Right renal cortex interstitium (tissue), 3 donors: ENCODE data around the gene NAT10. TPM values are rescaled to one million over a fixed set of nuclear protein-coding genes. Genes with fewer than 3 reads are reported as not detected.

Source experiments
- DNase-seq, 3 donors: peaks; one replicate each; pipeline ENCODE4 v3.0.0-alpha.2; 2013; ENCODE audit warnings: low read depth in 3 of 3, low spot score in 2 of 3
- polyA plus RNA-seq, 3 donors: library from polyadenylated mRNA; unstranded; fragments of 120-200 nt; gene quantifications; one replicate each; pipeline ENCODE4 v1.2.1, GENCODE V29; 2013; ENCODE audit not compliant: insufficient read length in 3 of 3

The NAT10 gene
- polyA plus RNA-seq, 3 donors: 49.2 to 52.4 (median 49.5) TPM

- DNase-seq: no peak
These were observed 43.2 kb downstream of the NAT10 start for GRCh38 chr11:34148504-34149165.

GRCh38 chr11:34149274-34149673, 43.8 kb downstream of the NAT10 start:
- DNase-seq: no peak

GRCh38 chr11:34149786-34150185, 44.4 kb downstream of the NAT10 start:
- no peak for DNase-seq

- no peak for DNase-seq
These were observed 45.2 kb downstream of the NAT10 start for GRCh38 chr11:34150494-34151151.

GRCh38 chr11:34151166-34151565, 45.7 kb downstream of the NAT10 start:
- DNase-seq: no peak

- no peak for DNase-seq
These were observed 46.8 kb downstream of the NAT10 start for GRCh38 chr11:34151916-34152845.

- no peak for DNase-seq
These were observed 48.8 kb downstream of the NAT10 start for GRCh38 chr11:34154059-34154875.

- no peak for DNase-seq
These were observed 49.8 kb downstream of the NAT10 start for GRCh38 chr11:34155057-34155756.

- DNase-seq: no peak
These were observed 50.3 kb downstream of the NAT10 start for GRCh38 chr11:34155757-34156062.

GRCh38 chr11:34157163-34157562, 51.7 kb downstream of the NAT10 start:
- DNase-seq: no peak

GRCh38 chr11:34158661-34159060, 53.2 kb downstream of the NAT10 start:
- DNase-seq: no peak

- no peak for DNase-seq
These were observed 54.8 kb downstream of the NAT10 start for GRCh38 chr11:34160049-34160721.

- no peak for DNase-seq
These were observed 55.4 kb downstream of the NAT10 start for GRCh38 chr11:34160791-34161190.

- no peak for DNase-seq
These were observed 55.9 kb downstream of the NAT10 start for GRCh38 chr11:34161361-34161760.

GRCh38 chr11:34161812-34162492, 56.5 kb downstream of the NAT10 start:
- no peak for DNase-seq

- no peak for DNase-seq
These were observed 57.0 kb downstream of the NAT10 start for GRCh38 chr11:34162493-34162820.

GRCh38 chr11:34162856-34163255, 57.4 kb downstream of the NAT10 start:
- DNase-seq: no peak

GRCh38 chr11:34165121-34165520, 59.7 kb downstream of the NAT10 start:
- no peak for DNase-seq
